ENCODE measurements around the gene PPT2. TPM values are rescaled to one million over a fixed set of nuclear protein-coding genes. Genes with fewer than 3 reads are reported as not detected.
"Not testable (repeated sequence)": the region's sequence is repeated elsewhere in the genome, so short reads cannot be mapped to it uniquely, and the experiment has no call there.

The PPT2 gene
- total RNA-seq, 1 experiment from 2014 or later = 90.2 TPM

- peak; percentile 97 for DNase-seq (ENCODE audit: low read depth)
Measured at GRCh38 chr6:32175711-32176475, 22.0 kb downstream of the PPT2 start, which contains the start of gene AGPAT1. Gene AGPAT1 (minus strand): TSS chr6:32176084. CDS start chr6:32171496, 4,588 bp downstream.

DNA sequence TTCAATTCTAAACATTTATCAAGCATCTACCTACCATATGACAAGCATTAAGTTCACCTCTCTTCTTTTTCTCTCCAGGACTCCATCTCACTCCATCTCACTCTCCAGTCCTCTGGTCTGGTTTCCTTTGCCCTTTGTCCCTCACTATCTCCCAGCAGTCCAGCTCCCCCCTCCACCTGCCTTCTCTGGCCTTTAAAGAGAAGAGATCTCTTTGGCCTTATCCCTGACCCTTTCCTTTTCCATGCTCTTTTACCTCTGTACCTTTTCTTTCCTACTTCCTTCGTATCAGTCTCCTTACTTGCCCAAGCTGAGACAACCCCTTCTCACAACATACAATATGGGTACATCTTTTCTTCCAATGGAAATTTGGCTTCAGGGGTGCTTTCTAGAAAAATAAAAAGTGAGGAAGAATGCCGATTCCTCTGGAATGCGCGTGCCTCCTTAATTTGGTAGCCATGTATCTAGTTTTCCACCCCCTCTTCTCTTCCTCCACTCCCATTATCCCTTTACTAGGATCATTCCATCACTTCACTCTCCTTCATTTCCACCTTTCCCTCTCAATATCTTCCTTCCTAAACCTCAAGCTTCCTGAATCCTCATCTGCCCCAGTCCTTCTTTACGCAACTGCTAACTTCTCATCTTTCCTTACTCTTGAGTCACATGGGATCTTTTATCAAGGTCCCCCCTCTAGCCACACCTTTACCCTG is 22.7 kb downstream of the PPT2 start:
- DNase-seq (ENCODE audit: low read depth) = peak; percentile 69

GRCh38 chr6:32177183-32177787 is 23.3 kb downstream of the PPT2 start:
- peak; percentile 71 for DNase-seq (ENCODE audit: low read depth)

DNA sequence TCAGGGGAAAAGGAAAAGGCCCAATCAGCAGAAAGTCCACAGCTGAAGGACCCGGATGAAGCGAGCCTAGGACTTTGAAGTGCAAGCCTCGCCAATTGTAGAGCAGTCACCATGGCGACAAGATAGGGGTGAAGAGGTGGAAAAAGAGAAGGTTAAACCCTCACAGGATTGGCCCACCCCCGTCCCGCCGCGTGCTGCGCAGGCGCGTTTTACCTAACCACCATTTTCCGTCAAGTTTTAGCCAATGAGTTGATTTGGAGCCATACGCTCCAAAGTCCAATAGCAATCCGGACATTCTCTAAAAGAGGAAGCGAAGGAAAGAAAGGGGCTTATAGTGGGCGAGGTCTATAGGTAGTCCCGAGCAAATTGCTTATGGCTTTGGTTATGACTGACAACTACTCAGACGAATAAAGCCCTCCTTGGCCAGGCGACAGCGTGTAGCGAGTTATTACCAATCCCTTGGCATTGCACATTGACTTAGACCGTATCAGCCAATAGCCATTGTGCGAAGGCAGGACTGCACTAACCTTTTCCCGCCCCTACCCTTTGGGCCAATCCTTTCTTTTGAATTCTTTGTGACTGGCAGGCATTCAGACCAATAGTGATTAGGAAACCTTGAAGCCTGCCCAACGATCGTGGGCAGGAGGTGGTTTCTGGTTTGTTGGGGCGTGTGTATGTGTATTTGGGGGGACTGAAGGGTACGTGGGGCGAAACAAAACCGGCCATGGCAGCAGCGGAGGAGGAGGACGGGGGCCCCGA is 24.0 kb downstream of the PPT2 start, which contains the start of gene RNF5:
Gene RNF5 (plus strand): TSS at position 618 of the 759 bp plus-strand sequence. CDS start 107 bp downstream, at position 725.
- peak; percentile 100 for DNase-seq (ENCODE audit: low read depth)

- DNase-seq (ENCODE audit: low read depth) = no peak
Measured at GRCh38 chr6:32178547-32179440, 24.9 kb downstream of the PPT2 start.

GRCh38 chr6:32179766-32180405 is 25.9 kb downstream of the PPT2 start:
- DNase-seq (ENCODE audit: low read depth) = no peak

- no peak for DNase-seq (ENCODE audit: low read depth)
Measured at GRCh38 chr6:32181148-32181702, 27.3 kb downstream of the PPT2 start.

GRCh38 chr6:32181915-32182529 is 28.1 kb downstream of the PPT2 start:
- DNase-seq (ENCODE audit: low read depth) = no peak

DNA sequence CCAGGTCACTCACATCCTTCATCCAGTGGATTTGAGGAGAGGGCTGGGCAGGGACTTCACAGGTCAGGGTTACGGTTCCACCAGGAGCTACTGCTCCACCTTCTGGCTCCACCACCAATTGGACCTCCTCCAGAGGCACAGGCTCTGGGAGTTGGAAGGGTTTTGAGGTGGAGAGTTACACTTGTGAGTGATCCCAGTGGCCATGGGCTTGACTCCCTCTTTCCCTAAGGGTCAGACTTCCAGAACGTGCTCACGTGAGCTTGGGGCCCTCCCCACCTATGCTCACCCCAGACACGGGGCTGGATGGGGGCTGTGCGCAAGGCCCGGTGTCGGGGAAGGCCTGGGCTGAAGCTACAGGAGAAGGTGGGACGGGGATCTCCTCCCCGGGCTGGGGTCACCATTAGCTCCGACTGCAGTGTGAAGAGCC is 28.6 kb downstream of the PPT2 start:
- DNase-seq (ENCODE audit: low read depth) = no peak

DNA sequence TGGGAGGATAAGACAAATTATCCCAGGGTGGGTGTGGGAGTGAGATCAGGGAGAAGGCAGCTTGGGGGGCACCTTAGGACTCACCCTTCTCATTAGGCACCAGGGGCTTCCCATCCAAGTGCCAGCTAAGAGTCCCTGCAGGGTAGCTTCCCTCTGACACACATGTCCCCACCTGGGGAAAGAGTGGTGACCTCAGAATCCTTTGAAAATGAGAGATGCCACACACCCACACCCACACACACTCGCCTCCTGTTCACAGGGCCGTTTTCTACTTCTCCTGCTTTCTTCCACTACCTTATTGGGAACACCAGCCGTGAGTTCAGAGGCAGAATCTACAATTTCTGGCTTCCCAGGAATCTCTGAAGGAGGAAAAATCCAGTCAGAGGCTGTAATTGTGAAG is 29.1 kb downstream of the PPT2 start:
- DNase-seq (ENCODE audit: low read depth) = no peak

- DNase-seq (ENCODE audit: low read depth) = no peak
Measured at GRCh38 chr6:32183483-32184083, 29.6 kb downstream of the PPT2 start.

DNA sequence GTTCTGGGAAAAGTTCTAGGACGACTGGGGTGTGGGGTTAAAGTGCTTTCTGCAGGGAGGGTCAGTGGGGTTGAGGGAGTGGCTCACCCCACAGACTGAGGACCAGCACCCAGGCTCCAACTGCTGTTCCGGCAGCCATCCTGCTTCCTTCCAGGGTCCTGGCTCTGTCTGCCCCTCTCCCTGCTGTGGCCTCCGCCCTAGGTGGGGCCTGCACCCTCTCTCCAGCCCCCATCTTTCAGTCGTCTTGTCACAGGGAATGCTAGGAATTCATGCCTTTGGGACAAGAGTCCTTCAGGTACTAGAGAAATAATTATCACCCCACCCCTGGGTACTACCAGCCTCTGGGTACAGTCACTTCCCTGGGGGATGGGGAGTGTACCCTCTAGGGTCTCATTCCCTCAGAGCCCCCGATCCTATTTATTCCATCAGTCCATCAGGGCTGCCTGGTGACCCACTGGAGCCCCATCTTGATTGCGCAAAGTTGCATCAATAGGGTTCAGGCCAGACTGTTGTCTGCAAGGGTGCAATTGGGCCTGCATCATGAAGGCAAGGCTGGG is 30.2 kb downstream of the PPT2 start, which contains the start of gene AGER:
Gene AGER (minus strand): TSS at position 170 of the 557 bp plus-strand sequence. CDS start 31 bp downstream, at position 139.
- DNase-seq (ENCODE audit: low read depth) = no peak

DNA sequence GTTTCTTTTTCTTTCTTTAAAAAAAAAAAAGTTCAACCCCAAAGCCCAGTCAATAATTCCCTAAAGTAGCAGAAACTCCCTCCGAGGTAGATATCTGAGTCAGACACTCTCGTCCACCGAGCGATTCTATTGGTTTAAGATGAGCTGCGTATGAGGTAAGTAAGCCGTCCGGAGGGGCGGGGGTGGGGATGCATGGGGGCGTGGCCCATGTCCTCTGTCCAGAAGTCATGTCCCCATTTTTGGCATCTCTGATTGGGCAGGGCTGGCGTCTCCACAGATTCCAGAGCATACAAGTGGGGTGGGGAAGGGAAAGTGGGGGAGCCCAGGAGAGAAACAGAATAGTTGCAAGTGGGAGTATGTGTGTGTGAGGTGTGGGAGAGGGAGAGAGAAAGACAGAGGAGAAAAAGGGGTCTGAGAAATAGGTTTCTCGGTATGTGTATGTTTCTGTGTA is 31.8 kb downstream of the PPT2 start:
- DNase-seq (ENCODE audit: low read depth) = peak; percentile 72

- DNase-seq (ENCODE audit: low read depth) = not testable (repeated sequence)
Measured at GRCh38 chr6:32186151-32186840, 32.4 kb downstream of the PPT2 start.

DNA sequence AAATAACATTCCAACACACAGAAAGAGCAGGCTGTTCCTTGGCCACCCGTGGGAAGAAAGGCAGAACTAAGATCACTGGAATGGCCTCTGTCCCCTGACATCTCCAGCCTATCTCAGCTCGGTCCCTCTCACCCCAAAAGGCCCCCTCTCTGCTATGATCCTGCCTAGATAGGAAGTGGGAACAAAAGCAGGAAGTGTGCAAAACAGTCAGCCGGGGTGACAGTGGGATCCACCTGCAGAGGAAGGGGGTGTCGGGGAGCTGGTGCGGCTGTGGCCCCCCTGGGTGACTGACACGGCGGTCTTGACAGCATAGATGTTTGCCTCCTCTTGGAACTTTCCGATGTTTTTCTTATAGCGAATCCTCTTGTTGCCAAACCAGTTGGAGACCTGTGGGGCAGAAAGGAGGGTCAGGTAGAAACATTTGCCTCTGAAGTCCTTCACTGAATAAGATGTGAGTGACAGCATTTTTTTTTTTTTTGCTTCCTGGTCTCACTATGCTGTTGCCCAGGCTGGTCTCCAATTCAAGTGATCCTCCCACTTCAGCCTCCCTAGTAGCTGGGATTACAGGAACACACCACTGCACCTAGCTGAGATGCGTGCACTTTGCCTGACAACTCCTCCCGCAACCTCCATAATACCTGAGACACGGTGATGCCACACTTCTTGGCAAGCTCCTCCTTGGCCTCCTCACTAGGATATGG is 33.2 kb downstream of the PPT2 start:
- DNase-seq (ENCODE audit: low read depth) = no peak

DNA sequence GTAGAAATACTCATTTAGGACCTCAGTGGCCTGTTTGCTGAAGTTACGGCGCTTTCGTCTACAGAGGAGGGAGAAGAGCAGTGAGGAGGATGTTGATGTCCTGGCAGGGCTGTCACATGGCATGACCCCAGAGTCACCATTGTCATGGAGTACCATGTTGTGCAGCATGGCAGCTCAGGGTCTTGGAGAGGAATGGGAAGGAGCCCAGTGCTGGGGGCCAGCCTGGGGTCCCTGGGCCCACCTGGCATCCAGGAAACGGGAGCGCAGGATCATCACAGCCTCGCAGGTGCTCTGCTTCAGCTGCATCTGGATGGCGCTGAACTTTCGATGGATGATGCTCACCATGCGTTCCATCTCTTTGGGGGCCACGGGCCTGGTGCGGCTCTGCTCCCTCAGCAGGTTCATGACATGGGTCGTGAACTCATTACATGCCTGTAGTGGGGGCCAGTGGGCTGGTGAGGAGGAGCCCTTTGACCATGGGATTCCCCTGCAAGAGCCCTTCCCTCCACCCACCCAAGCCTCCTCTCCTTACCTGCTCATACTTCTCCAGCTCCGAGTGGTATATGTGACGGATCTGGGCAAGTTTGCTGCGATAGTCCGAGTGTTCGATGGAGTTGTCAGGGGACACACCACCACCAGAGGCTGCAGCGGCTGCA is 33.9 kb downstream of the PPT2 start:
- not testable (repeated sequence) for DNase-seq (ENCODE audit: low read depth)
